Measurements from ENCODE around the gene ITGAV. TPM values are rescaled to one million over a fixed set of nuclear protein-coding genes. Genes with fewer than 3 reads are reported as not detected.

ITGAV gene
- total RNA-seq, 2 donors from 2014 or later, result 31.6 to 54.6 TPM

DNA sequence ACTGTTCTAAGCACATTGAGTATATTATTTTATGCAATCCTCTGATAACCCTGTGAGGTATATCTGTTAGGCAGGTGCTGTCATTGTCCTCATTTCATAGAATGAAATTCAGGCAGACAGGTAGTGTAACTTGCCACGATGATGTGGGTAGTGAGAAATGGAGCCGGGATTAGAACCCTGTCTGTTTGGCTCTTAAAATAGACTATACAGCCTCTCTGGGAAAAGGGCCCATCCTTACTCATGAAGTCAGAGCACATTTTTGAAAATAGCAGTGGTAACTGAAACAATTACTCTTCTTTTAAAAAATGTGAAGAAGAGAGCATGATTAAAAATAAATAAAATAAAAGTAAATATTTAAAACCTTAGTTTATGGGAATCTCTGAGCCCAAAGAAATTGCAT is 127.0 kb downstream of the ITGAV start:
- H3K36me3 ChIP-seq, result no peaks in the 10 kb centered on the region
- no peak overlapping the region for H3K9ac ChIP-seq (ENCODE audit: low read depth in 2 of 2, low read length in 2 of 2)
- DNase-seq, result no peak
- TF ChIP-seq, protein P1, sequence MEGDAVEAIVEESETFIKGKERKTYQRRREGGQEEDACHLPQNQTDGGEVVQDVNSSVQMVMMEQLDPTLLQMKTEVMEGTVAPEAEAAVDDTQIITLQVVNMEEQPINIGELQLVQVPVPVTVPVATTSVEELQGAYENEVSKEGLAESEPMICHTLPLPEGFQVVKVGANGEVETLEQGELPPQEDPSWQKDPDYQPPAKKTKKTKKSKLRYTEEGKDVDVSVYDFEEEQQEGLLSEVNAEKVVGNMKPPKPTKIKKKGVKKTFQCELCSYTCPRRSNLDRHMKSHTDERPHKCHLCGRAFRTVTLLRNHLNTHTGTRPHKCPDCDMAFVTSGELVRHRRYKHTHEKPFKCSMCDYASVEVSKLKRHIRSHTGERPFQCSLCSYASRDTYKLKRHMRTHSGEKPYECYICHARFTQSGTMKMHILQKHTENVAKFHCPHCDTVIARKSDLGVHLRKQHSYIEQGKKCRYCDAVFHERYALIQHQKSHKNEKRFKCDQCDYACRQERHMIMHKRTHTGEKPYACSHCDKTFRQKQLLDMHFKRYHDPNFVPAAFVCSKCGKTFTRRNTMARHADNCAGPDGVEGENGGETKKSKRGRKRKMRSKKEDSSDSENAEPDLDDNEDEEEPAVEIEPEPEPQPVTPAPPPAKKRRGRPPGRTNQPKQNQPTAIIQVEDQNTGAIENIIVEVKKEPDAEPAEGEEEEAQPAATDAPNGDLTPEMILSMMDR (IDR thresholded peaks at IDR 0.05), result no peak
- no peaks in the 10 kb centered on the region for H3K4me1 ChIP-seq
- intact Hi-C loops (cut with DNase I), result no loop called here
- H3K4me3 ChIP-seq, result no peak overlapping the region
- no peak overlapping the region for H3K27ac ChIP-seq
- H3K9me3 ChIP-seq, result no peaks in the 10 kb centered on the region
- no peaks in the 10 kb centered on the region for H3K27me3 ChIP-seq

DNA sequence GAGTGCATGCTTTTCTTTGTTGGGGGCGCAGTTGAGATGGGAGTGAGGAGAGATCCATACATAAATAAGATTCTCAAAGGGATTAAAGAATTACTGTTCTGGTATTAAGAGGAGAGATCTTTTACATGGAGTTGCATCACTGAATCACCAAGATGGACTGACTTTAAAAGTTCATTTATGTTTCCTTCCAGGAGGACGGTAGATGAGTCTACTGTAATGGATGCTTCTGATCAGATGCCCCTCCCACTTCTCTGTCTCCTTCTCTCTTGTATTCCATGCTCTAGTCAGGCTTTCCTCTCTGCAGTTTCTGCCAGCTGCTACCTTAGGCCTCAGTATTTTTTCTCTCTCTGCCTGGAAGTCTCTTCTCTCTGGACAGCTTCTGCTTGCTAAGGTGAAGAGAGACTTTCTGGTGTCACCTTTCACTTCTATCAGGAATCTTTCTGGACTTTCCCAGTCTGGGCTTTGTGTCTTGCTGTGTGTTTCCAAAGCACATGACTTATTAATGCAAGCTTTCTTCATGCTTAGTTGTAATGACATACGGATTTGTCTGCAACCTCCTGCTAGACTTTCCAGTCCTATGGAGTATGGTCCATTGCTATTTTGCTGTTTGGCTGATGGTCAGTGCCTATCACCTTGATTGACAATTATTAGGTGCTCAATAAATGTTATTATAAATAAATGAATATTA is 127.6 kb downstream of the ITGAV start:
- intact Hi-C loops (cut with DNase I), result no loop called here
- Histone ChIP-seq H3K4me1 (no peaks in the 10 kb centered on the region), H3K9me3 (no peaks in the 10 kb centered on the region), H3K27ac (no peak overlapping the region), H3K9ac (ENCODE audit: low read depth in 2 of 2, low read length in 2 of 2) (no peak overlapping the region), H3K27me3 (no peaks in the 10 kb centered on the region), H3K36me3 (no peaks in the 10 kb centered on the region), H3K4me3 (no peak overlapping the region)
- no peak for DNase-seq
- TF ChIP-seq, protein P1 (IDR thresholded peaks at IDR 0.05), result no peak

DNA sequence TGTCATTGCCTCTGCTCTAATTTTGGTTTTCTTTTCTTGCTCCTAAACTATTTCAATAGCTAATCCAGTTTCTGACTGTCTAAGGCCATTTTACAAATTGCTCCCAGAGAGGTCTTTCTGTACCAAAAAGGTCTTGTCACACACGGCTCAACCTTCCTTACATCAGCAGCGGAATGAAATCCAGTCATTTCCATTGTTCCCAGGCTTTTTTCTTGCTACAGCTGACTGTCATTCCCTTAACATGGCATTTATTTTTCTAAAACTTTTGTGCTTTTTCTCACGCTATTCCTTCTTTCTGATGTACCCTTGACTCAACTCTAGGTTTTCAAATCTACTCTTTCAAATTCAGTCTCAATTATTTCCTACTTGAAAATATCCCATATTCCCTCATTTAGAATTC is 128.3 kb downstream of the ITGAV start:
- Histone ChIP-seq H3K27ac (no peak overlapping the region), H3K9ac (ENCODE audit: low read depth in 2 of 2, low read length in 2 of 2) (no peak overlapping the region), H3K27me3 (no peaks in the 10 kb centered on the region), H3K4me1 (no peaks in the 10 kb centered on the region), H3K4me3 (no peak overlapping the region), H3K9me3 (no peaks in the 10 kb centered on the region), H3K36me3 (no peaks in the 10 kb centered on the region)
- TF ChIP-seq, protein P1 (IDR thresholded peaks at IDR 0.05), result no peak
- intact Hi-C loops (cut with DNase I), result no loop called here
- DNase-seq, result no peak

DNA sequence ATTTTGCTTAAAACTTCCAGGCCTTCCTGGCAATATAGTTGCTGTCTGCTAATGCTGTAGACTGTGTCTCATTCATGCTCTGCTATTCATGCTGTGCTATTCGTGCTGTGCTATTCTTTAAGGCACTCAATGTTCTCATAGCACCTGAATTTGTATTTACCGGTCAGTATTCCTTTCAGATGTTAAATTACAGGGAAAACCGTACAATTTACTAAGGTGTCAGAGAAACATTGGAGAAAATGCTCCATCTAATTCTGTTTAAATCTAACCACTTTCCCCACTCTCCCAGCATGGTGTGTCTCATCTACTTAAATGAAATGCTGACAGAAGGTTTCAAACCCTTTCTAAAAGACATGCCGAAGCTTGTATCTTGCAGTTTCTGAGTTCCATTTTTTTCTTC is 129.0 kb downstream of the ITGAV start:
- intact Hi-C loops (cut with DNase I), result no loop called here
- H3K36me3 ChIP-seq, result no peaks in the 10 kb centered on the region

DNA sequence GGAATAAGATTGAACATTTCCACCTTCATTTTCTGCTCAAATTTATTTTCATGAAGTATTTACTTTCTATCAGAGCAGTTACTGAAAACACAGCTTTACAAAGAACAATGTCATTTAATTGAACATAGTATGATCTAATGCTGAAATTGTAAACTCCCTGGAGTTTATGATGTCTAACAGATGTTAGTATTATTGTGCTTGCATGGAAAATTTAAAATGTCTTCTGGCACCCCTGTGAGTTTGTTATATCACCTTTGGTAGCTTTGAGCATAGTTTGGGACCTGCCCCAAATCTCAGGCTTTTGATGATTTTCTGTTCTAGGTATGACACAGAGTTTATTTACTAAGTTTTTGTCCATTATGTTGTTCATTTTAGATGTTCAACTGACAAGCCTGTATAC is 132.1 kb downstream of the ITGAV start:
- Histone ChIP-seq H3K27me3 (no peaks in the 10 kb centered on the region), H3K27ac (no peak overlapping the region), H3K9ac (ENCODE audit: low read depth in 2 of 2, low read length in 2 of 2) (no peak overlapping the region), H3K36me3 (no peaks in the 10 kb centered on the region), H3K4me3 (no peak overlapping the region), H3K4me1 (no peaks in the 10 kb centered on the region), H3K9me3 (no peaks in the 10 kb centered on the region)
- intact Hi-C loops (cut with DNase I), result no loop called here
- TF ChIP-seq, protein P1 (IDR thresholded peaks at IDR 0.05), result no peak
- no peak for DNase-seq

More for the DNA sequence above, 129.0 kb downstream of the ITGAV start:
- H3K4me1 ChIP-seq, result no peaks in the 10 kb centered on the region
- DNase-seq, result no peak
- no peak overlapping the region for H3K9ac ChIP-seq (ENCODE audit: low read depth in 2 of 2, low read length in 2 of 2)
- TF ChIP-seq, protein P1 (IDR thresholded peaks at IDR 0.05), result no peak
- no peaks in the 10 kb centered on the region for H3K9me3 ChIP-seq
- no peaks in the 10 kb centered on the region for H3K27me3 ChIP-seq
- no peak overlapping the region for H3K27ac ChIP-seq
- no peak overlapping the region for H3K4me3 ChIP-seq

Data from colonic mucosa (tissue), 4 donors.